Caco-2 (cell line): ENCODE measurements around the gene RFTN1. TPM values are rescaled to one million over a fixed set of nuclear protein-coding genes. Genes with fewer than 3 reads are reported as not detected.

ENCODE experiments used
- BruUV-seq: library from RNA; stranded (reverse); fragments of 400-500 nt; replicated peaks from 2 replicates; lab custom pipeline; 2021; lab: Mats Ljungman, UMichigan
- CTCF ChIA-PET: fragments of 300-600 bp; sonication (Branson Sonifier 250); formaldehyde crosslinking; loops from one replicate; lab custom pipeline; 2022; ENCODE audit warnings: antibody characterized with exemption; lab: Charles Lee
- POLR2A ChIA-PET: fragments of 300-600 bp; sonication (Branson Sonifier 250); formaldehyde crosslinking; loops from one replicate; lab custom pipeline; 2022; ENCODE audit warnings: antibody characterized with exemption; lab: Charles Lee
- DNase-seq, 2 experiments: peaks; one replicate each; pipeline versions ENCODE4 v3.0.0 to v3.0.0-alpha.2; 2020 to 2022
- H3K27me3 ChIP-seq: replicated peaks from 2 replicates; pipeline ENCODE4 v1.6.0; 2011; ENCODE audit warnings: low read length; ENCODE audit not compliant: control insufficient read depth, insufficient read depth
- H3K36me3 ChIP-seq: 2 replicates; pipeline ENCODE4 v1.5.1; 2011; ENCODE audit warnings: low read length; ENCODE audit not compliant: control insufficient read depth, insufficient read depth
- H3K4me1 ChIP-seq: fragments of 250-450 bp; sonication (Bioruptor Pico); 2 replicates; pipeline ENCODE4 v1.5.1; 2020; ENCODE audit warnings: mild to moderate bottlenecking
- H3K4me3 ChIP-seq: 2 replicates; pipeline ENCODE4 v1.5.1; 2011; ENCODE audit warnings: low read depth, mild to moderate bottlenecking, control low read depth, low read length
- H3K9me3 ChIP-seq: fragments of 250-450 bp; sonication (Bioruptor Pico); 2 replicates; pipeline ENCODE4 v1.5.1; 2020; ENCODE audit warnings: mild to moderate bottlenecking, moderate library complexity
- H3K27ac Mint-ChIP-seq: one replicate; pipeline ENCODE4 v1.8.0; 2022; ENCODE audit warnings: mixed read lengths; ENCODE audit not compliant: unreplicated experiment
- H3K27me3 Mint-ChIP-seq: one replicate; pipeline ENCODE4 v1.8.0; 2022; ENCODE audit warnings: mixed read lengths; ENCODE audit not compliant: insufficient read depth, unreplicated experiment
- H3K36me3 Mint-ChIP-seq: one replicate; pipeline ENCODE4 v1.8.0; 2022; ENCODE audit warnings: mild to moderate bottlenecking, mixed read lengths; ENCODE audit not compliant: insufficient read depth, unreplicated experiment
- H3K4me1 Mint-ChIP-seq: one replicate; pipeline ENCODE4 v1.8.0; 2022; ENCODE audit warnings: low read depth, mixed read lengths; ENCODE audit not compliant: unreplicated experiment
- H3K4me3 Mint-ChIP-seq: one replicate; pipeline ENCODE4 v1.8.0; 2022; ENCODE audit warnings: mild to moderate bottlenecking, moderate library complexity, mixed read lengths; ENCODE audit not compliant: unreplicated experiment
- H3K9me3 Mint-ChIP-seq: one replicate; pipeline ENCODE4 v1.8.0; 2022; ENCODE audit warnings: mixed read lengths; ENCODE audit not compliant: unreplicated experiment
- CTCF ChIP-seq, 2 experiments: fragments of 200-600 bp in 1 of 2; IDR thresholded peaks; 1 replicate in 1 of 2; 2 replicates in 1 of 2; pipeline versions ENCODE4 v1.5.1 to v1.8.0; 2011 to 2022; ENCODE audit warnings: antibody characterized with exemption in 1 of 2, control low read depth in 1 of 2, inconsistent platforms in 1 of 2, low read depth in 1 of 2, low read length in 1 of 2, mild to moderate bottlenecking in 1 of 2, moderate library complexity in 1 of 2; ENCODE audit not compliant: insufficient read depth in 1 of 2, severe bottlenecking in 1 of 2, unreplicated experiment in 1 of 2
- intact Hi-C: fragments of 100-400 bp; cut with micrococcal nuclease; formaldehyde crosslinking; loops from one replicate; pipeline ENCODE4 v1.10.0; 2022; ENCODE audit not compliant: unreplicated experiment
- total RNA-seq: library from RNA; stranded (reverse); gene quantifications from 2 replicates; pipeline ENCODE4 v1.2.3, GENCODE V29; 2022

Gene RFTN1
- total RNA-seq, 1 experiment from 2014 or later = 10.2 TPM

GRCh38 chr3:16550676-16551341 is 37.3 kb upstream of the RFTN1 start:
- intact Hi-C loops = loop anchor here (1.0 to 10.0 kb wide), 5 partner anchors 34 to 502 kb away; no protein-coding TSS in a partner anchor
- Mint-ChIP-seq H3K4me3 (no peak overlapping the region), H3K9me3 (peaks cover 11% of the 10 kb centered on the region), H3K27me3 (no peaks in the 10 kb centered on the region), H3K4me1 (peaks cover 8% of the 10 kb centered on the region), H3K36me3 (no peaks in the 10 kb centered on the region), H3K27ac (peak overlapping the region; percentile 83)
- no peak overlapping the region for H3K4me3 ChIP-seq
- ChIA-PET POLR2A (no interaction called here), CTCF (interaction anchor here (1.4 to 2.6 kb wide), 2 partner anchors 260 to 286 kb away, joined by 5 to 16 read pairs; partner anchors contain the start of genes DPH3 and OXNAD1)
- DNase-seq = peak; percentile 80 to 85
- H3K27me3 ChIP-seq = no peaks in the 10 kb centered on the region
- H3K4me1 ChIP-seq = peaks cover 7% of the 10 kb centered on the region; the same call in 1 of the 2 replicates
- no peaks in the 10 kb centered on the region for H3K9me3 ChIP-seq
- no peaks in the 10 kb centered on the region for H3K36me3 ChIP-seq
- TF ChIP-seq CTCF (IDR thresholded peaks at IDR 0.05; ENCODE audit: insufficient read depth in 1 of 2, low read depth in 1 of 2, low read length in 1 of 2, severe bottlenecking in 1 of 2, unreplicated experiment in 1 of 2) = peak; percentile 83
- BruUV-seq = no TSS peak

- Mint-ChIP-seq H3K9me3 (peaks cover 11% of the 10 kb centered on the region), H3K27me3 (no peaks in the 10 kb centered on the region), H3K27ac (no peak overlapping the region), H3K4me3 (no peak overlapping the region), H3K36me3 (no peaks in the 10 kb centered on the region), H3K4me1 (peaks cover 8% of the 10 kb centered on the region)
- CTCF ChIA-PET = interaction anchor here (1.4 to 2.6 kb wide), 2 partner anchors 260 to 285 kb away, joined by 5 to 16 read pairs; partner anchors contain the start of genes DPH3 and OXNAD1
- POLR2A ChIA-PET = no interaction called here
- intact Hi-C loops = loop anchor here (1.0 to 10.0 kb wide), 5 partner anchors 33 to 501 kb away; no protein-coding TSS in a partner anchor
- Histone ChIP-seq H3K36me3 (no peaks in the 10 kb centered on the region), H3K4me1 (peaks cover 7% of the 10 kb centered on the region; the same call in 1 of the 2 replicates), H3K9me3 (no peaks in the 10 kb centered on the region), H3K4me3 (no peak overlapping the region), H3K27me3 (no peaks in the 10 kb centered on the region)
- no TSS peak for BruUV-seq
- DNase-seq = no peak
- no peak for TF ChIP-seq CTCF (IDR thresholded peaks at IDR 0.05; ENCODE audit: insufficient read depth in 1 of 2, low read depth in 1 of 2, low read length in 1 of 2, severe bottlenecking in 1 of 2, unreplicated experiment in 1 of 2)
Measured at GRCh38 chr3:16550305-16550675, 36.8 kb upstream of the RFTN1 start.

GRCh38 chr3:16548721-16549120 is 35.2 kb upstream of the RFTN1 start:
- Mint-ChIP-seq H3K27me3 (peaks cover 2% of the 10 kb centered on the region), H3K36me3 (no peaks in the 10 kb centered on the region), H3K27ac (no peak overlapping the region), H3K4me3 (no peak overlapping the region), H3K9me3 (peaks cover 11% of the 10 kb centered on the region), H3K4me1 (peaks cover 8% of the 10 kb centered on the region)
- Histone ChIP-seq H3K4me3 (no peak overlapping the region), H3K9me3 (no peaks in the 10 kb centered on the region), H3K27me3 (no peaks in the 10 kb centered on the region), H3K36me3 (no peaks in the 10 kb centered on the region), H3K4me1 (peaks cover 7% of the 10 kb centered on the region; the same call in 1 of the 2 replicates)
- ChIA-PET POLR2A (no interaction called here), CTCF (no interaction called here)
- no peak for TF ChIP-seq CTCF (IDR thresholded peaks at IDR 0.05; ENCODE audit: insufficient read depth in 1 of 2, low read depth in 1 of 2, low read length in 1 of 2, severe bottlenecking in 1 of 2, unreplicated experiment in 1 of 2)
- no TSS peak for BruUV-seq
- no peak for DNase-seq
- intact Hi-C loops = no loop called here
